ENCODE results near the gene MEI1.

The MEI1 gene

GRCh38 chr22:41844513-41844912 lies 145.2 kb downstream of the MEI1 start:
- no peak for TF ChIP-seq CTCF (IDR thresholded peaks at IDR 0.05; ENCODE audit: control insufficient read depth, extremely low read depth, insufficient read depth)
- peak overlapping the region; percentile 9; the same call in 1 of the 2 replicates for H3K4me3 ChIP-seq (ENCODE audit: low read depth, low read length)
- peak; percentile 94 for DNase-seq (ENCODE audit: low read depth)

- no peak overlapping the region for H3K4me3 ChIP-seq (ENCODE audit: low read depth, low read length)
- TF ChIP-seq CTCF (IDR thresholded peaks at IDR 0.05; ENCODE audit: control insufficient read depth, extremely low read depth, insufficient read depth): no peak
- DNase-seq (ENCODE audit: low read depth): no peak
Observed at GRCh38 chr22:41845380-41846267, 146.3 kb downstream of the MEI1 start.

- no peak overlapping the region for H3K4me3 ChIP-seq (ENCODE audit: low read depth, low read length)
- no peak for DNase-seq (ENCODE audit: low read depth)
- no peak for TF ChIP-seq CTCF (IDR thresholded peaks at IDR 0.05; ENCODE audit: control insufficient read depth, extremely low read depth, insufficient read depth)
Observed at GRCh38 chr22:41846268-41846987, 147.1 kb downstream of the MEI1 start.

DNA sequence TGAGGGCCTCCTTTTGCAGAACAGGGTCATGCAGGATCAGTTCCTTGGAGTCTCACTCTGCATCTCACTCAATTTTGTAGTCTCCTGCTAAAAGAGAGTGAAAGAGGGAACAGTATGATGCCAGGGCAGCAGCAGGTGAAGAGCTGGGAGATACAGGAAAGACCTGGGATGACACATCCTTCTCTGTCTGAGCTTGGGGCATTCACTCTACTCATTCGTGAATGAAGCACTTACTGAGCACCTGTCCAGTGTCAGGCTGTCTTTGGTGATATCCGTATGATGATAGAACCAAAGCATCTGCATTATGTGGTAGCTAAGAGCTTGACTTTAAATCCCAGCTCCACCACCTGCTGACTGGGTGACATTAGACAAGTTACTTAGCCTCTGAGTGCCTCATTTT lies 148.0 kb downstream of the MEI1 start:
- no peak for TF ChIP-seq CTCF (IDR thresholded peaks at IDR 0.05; ENCODE audit: control insufficient read depth, extremely low read depth, insufficient read depth)
- no peak overlapping the region for H3K4me3 ChIP-seq (ENCODE audit: low read depth, low read length)
- no peak for DNase-seq (ENCODE audit: low read depth)

GRCh38 chr22:41848468-41848867 lies 149.2 kb downstream of the MEI1 start:
- DNase-seq (ENCODE audit: low read depth): no peak
- no peak for TF ChIP-seq CTCF (IDR thresholded peaks at IDR 0.05; ENCODE audit: control insufficient read depth, extremely low read depth, insufficient read depth)
- H3K4me3 ChIP-seq (ENCODE audit: low read depth, low read length): no peak overlapping the region
